HCT116 (cell line): ENCODE results near the gene LSMEM2. TPM values are rescaled to one million over a fixed set of nuclear protein-coding genes. Genes with fewer than 3 reads are reported as not detected.

Experiments used
- ATAC-seq: fragments of 200-7000 bp; cut with Tn5 transposase; 2 replicates; pipeline ENCODE4 v1.9.1; 2020; ENCODE audit warnings: mild to moderate bottlenecking, moderate library complexity
- BruUV-seq: library from RNA; stranded (reverse); fragments of 400-500 nt; replicated peaks from 2 replicates; lab custom pipeline; 2021; lab: Mats Ljungman, UMichigan
- CTCF ChIA-PET: fragments of 300-600 bp; sonication (Branson Sonifier 250); formaldehyde crosslinking; loops from one replicate; lab custom pipeline; 2021; ENCODE audit warnings: antibody characterized with exemption; lab: Charles Lee
- POLR2A ChIA-PET: fragments of 300-600, 350-600 bp; sonication (Branson Sonifier 250); formaldehyde crosslinking; loops from one replicate; lab custom pipeline; 2021; ENCODE audit warnings: antibody characterized with exemption; lab: Charles Lee
- RAD21 ChIA-PET, 2 experiments: fragments of 300-600 bp; sonication (Branson Sonifier 250); formaldehyde crosslinking; loops; one replicate each; lab custom pipeline; 2023; ENCODE audit warnings: low total read pairs in 2 of 2; ENCODE audit not compliant: uncharacterized antibody in 2 of 2, unreplicated experiment in 2 of 2, low non-redundant PET in 1 of 2; lab: Charles Lee
- DNase-seq: peaks from one replicate; pipeline ENCODE4 v3.0.0-alpha.2; 2010; ENCODE audit warnings: low read depth, low spot score
- H2AFZ ChIP-seq: fragments of 200-600 bp; shearing (Covaris generic), sonication (generic); 2 replicates; pipeline ENCODE4 v1.6.1; 2017; ENCODE audit warnings: low read depth, mixed run types, mixed read lengths, antibody characterized with exemption, low read length; ENCODE audit not compliant: poor library complexity, severe bottlenecking
- H3K27ac ChIP-seq: 2 replicates; pipeline ENCODE4 v1.5.1; 2012; ENCODE audit warnings: low read depth, low read length
- H3K27me3 ChIP-seq: fragments of 200-600 bp; sonication (generic); 2 replicates; pipeline ENCODE4 v1.6.1; 2016; ENCODE audit warnings: mixed run types, low read length, mixed read lengths; ENCODE audit not compliant: insufficient read depth
- H3K36me3 ChIP-seq, 2 experiments: fragments of 200-500 bp in 1 of 2; fragments of 200-600 bp in 1 of 2; sonication (Bioruptor generic) in 1 of 2; sonication (generic) in 1 of 2; 2 replicates each; pipeline versions ENCODE4 v1.5.1 to v1.6.1; 2014 to 2016; ENCODE audit warnings: low read length in 2 of 2, inconsistent platforms in 1 of 2, mixed read lengths in 1 of 2, mixed run types in 1 of 2; ENCODE audit not compliant: insufficient read depth in 2 of 2, control insufficient read depth in 1 of 2
- H3K4me1 ChIP-seq, 2 experiments: fragments of 200-600 bp in 1 of 2; sonication (generic) in 1 of 2; 2 replicates each; pipeline versions ENCODE4 v1.5.1 to v1.6.1; 2012 to 2017; ENCODE audit warnings: low read length in 2 of 2, inconsistent platforms in 1 of 2, mild to moderate bottlenecking in 1 of 2, mixed read lengths in 1 of 2, mixed run types in 1 of 2, moderate library complexity in 1 of 2; ENCODE audit not compliant: insufficient read depth in 2 of 2, control insufficient read depth in 1 of 2
- H3K4me2 ChIP-seq: fragments of 200-600 bp; sonication (generic); 2 replicates; pipeline ENCODE4 v1.6.1; 2017; ENCODE audit warnings: mixed run types, low read length, mixed read lengths
- H3K4me3 ChIP-seq, 2 experiments: fragments of 200-600 bp in 1 of 2; sonication (generic) in 1 of 2; replicated peaks in 1 of 2; 2 replicates each; pipeline ENCODE4 v1.5.1; 2011 to 2016; ENCODE audit warnings: low read length in 2 of 2, control low read depth in 1 of 2, low read depth in 1 of 2, mild to moderate bottlenecking in 1 of 2, mixed read lengths in 1 of 2, mixed run types in 1 of 2
- H3K79me2 ChIP-seq: fragments of 200-600 bp; sonication (generic); 2 replicates; pipeline ENCODE4 v1.6.1; 2017; ENCODE audit warnings: mild to moderate bottlenecking, mixed run types, low read length, moderate library complexity, mixed read lengths; ENCODE audit not compliant: insufficient read depth
- H3K9ac ChIP-seq: fragments of 200-600 bp; sonication (generic); 2 replicates; pipeline ENCODE4 v1.6.1; 2016; ENCODE audit warnings: low read length, mixed read lengths
- H3K9me2 ChIP-seq: fragments of 200-600 bp; sonication (generic), shearing (Covaris generic); 2 replicates; pipeline ENCODE4 v1.6.1; 2017; ENCODE audit warnings: mixed run types, mild to moderate bottlenecking, moderate library complexity; ENCODE audit not compliant: insufficient read depth
- H3K9me3 ChIP-seq, 2 experiments: fragments of 200-500 bp in 1 of 2; fragments of 200-600 bp in 1 of 2; sonication (Bioruptor generic) in 1 of 2; sonication (generic) in 1 of 2; 2 replicates each; pipeline ENCODE4 v1.6.1; 2014 to 2017; ENCODE audit warnings: low read length in 2 of 2, mixed read lengths in 2 of 2, inconsistent platforms in 1 of 2, low read depth in 1 of 2, mild to moderate bottlenecking in 1 of 2, mixed run types in 1 of 2, moderate library complexity in 1 of 2; ENCODE audit not compliant: control insufficient read depth in 1 of 2, insufficient read depth in 1 of 2
- H4K20me1 ChIP-seq: fragments of 200-600 bp; sonication (generic), shearing (Covaris generic); 2 replicates; pipeline ENCODE4 v1.6.1; 2017; ENCODE audit warnings: mixed run types, mild to moderate bottlenecking, moderate library complexity; ENCODE audit not compliant: insufficient read depth
- ATF3 ChIP-seq: IDR thresholded peaks from 2 replicates; pipeline ENCODE4 v1.6.1; 2012
- EGR1 ChIP-seq: IDR thresholded peaks from 2 replicates; pipeline ENCODE4 v1.6.1; 2012; ENCODE audit warnings: low read depth
- ELF1 ChIP-seq: IDR thresholded peaks from 2 replicates; pipeline ENCODE4 v1.6.1; 2012; ENCODE audit warnings: low read depth, borderline replicate concordance
- EZH2 ChIP-seq: fragments of 200-600 bp; sonication (generic); IDR thresholded peaks from 2 replicates; pipeline ENCODE4 v1.6.1; 2017; ENCODE audit warnings: antibody characterized with exemption, mixed run types
- EZH2phosphoT487 ChIP-seq: fragments of 200-600 bp; IDR thresholded peaks from 2 replicates; pipeline ENCODE4 v1.6.1; 2018; ENCODE audit warnings: antibody characterized with exemption, borderline replicate concordance
- FOSL1 ChIP-seq: IDR thresholded peaks from 2 replicates; pipeline ENCODE4 v1.6.1; 2012; ENCODE audit warnings: low read depth
- MAX ChIP-seq: IDR thresholded peaks from 2 replicates; pipeline ENCODE4 v1.6.1; 2012
- POLR2AphosphoS5 ChIP-seq: IDR thresholded peaks from 2 replicates; pipeline ENCODE4 v1.6.1; 2011; ENCODE audit warnings: mild to moderate bottlenecking, low read depth, low read length, moderate library complexity
- REST ChIP-seq: IDR thresholded peaks from 2 replicates; pipeline ENCODE4 v1.6.1; 2012; ENCODE audit warnings: low read depth
- SIN3A ChIP-seq: IDR thresholded peaks from 2 replicates; pipeline ENCODE4 v1.6.1; 2012; ENCODE audit warnings: low read depth
- SP1 ChIP-seq: IDR thresholded peaks from 2 replicates; pipeline ENCODE4 v1.6.1; 2012; ENCODE audit warnings: low read depth
- SRF ChIP-seq: IDR thresholded peaks from 2 replicates; pipeline ENCODE4 v1.6.1; 2012; ENCODE audit warnings: low read depth
- ZBTB33 ChIP-seq: IDR thresholded peaks from 2 replicates; pipeline ENCODE4 v1.6.1; 2011; ENCODE audit warnings: mild to moderate bottlenecking, low read length, moderate library complexity; ENCODE audit not compliant: insufficient replicate concordance; ENCODE audit errors: extremely low read depth
- ZFX ChIP-seq: fragments of 450-650 bp; IDR thresholded peaks from 2 replicates; pipeline ENCODE4 v1.6.1; 2017
- intact Hi-C: fragments of 100-400 bp; cut with micrococcal nuclease; formaldehyde crosslinking; loops from 2 replicates; pipeline ENCODE4 v1.10.0; 2022
- total RNA-seq: library from RNA; stranded (reverse); gene quantifications from one replicate; pipeline ENCODE4 v1.2.1, GENCODE V29; 2021; ENCODE audit not compliant: unreplicated experiment

LSMEM2 gene
- total RNA-seq, 1 experiment from 2014 or later: not detected

GRCh38 chr3:50275141-50275995 lies 3.5 kb upstream of the LSMEM2 start:
- H3K4me1 ChIP-seq: peaks cover 29 to 40% of the 10 kb centered on the region in 2 experiments
- POLR2A ChIA-PET: interaction anchor here (0.9 to 1.3 kb wide), 2 partner anchors 29 to 80 kb away, joined by 3 read pairs; no protein-coding TSS in a partner anchor
- no peak overlapping the region for H3K4me2 ChIP-seq

More at GRCh38 chr3:50275141-50275995, 3.5 kb upstream of the LSMEM2 start:
- no peak for ATAC-seq
- Histone ChIP-seq H3K9me3 (no peaks in the 10 kb centered on the region), H3K27ac (no peak overlapping the region), H3K79me2 (no peaks in the 10 kb centered on the region), H4K20me1 (no peaks in the 10 kb centered on the region), H3K9me2 (no peaks in the 10 kb centered on the region), H2AFZ (no peak overlapping the region), H3K4me3 (no peak overlapping the region), H3K27me3 (no peaks in the 10 kb centered on the region), H3K9ac (no peak overlapping the region), H3K36me3 (no peaks in the 10 kb centered on the region)
- no peak for DNase-seq
- ChIA-PET RAD21 (interaction anchor here in 1 of 2 experiments (0.7 kb wide), 1 partner anchor 14 kb away, joined by 3 read pairs; no protein-coding TSS in a partner anchor), CTCF (interaction anchor here (0.6 to 2.4 kb wide), 5 partner anchors 9 to 81 kb away, joined by 3 to 9 read pairs (median 5); partner anchors contain the start of gene IFRD2)
- no peak for TF ChIP-seq EZH2phosphoT487
- no peak for TF ChIP-seq EGR1
- TF ChIP-seq ZBTB33: no peak
- TF ChIP-seq ELF1: no peak
- TF ChIP-seq SP1: no peak
- TF ChIP-seq SRF: no peak
- no peak for TF ChIP-seq REST
- no peak for TF ChIP-seq FOSL1
- TF ChIP-seq POLR2AphosphoS5: no peak
- TF ChIP-seq ZFX: no peak
- no peak for TF ChIP-seq EZH2
- TF ChIP-seq MAX: no peak
- TF ChIP-seq ATF3: no peak
- TF ChIP-seq SIN3A: no peak
- intact Hi-C loops: no loop called here
- no TSS peak for BruUV-seq
